GM18511 (cell line): Measurements from ENCODE around the gene REEP6.
"Not testable (repeated sequence)": the region's sequence is repeated elsewhere in the genome, so short reads cannot be mapped to it uniquely, and the experiment has no call there.

Experiments
- ATAC-seq: cut with Tn5 transposase; IDR thresholded peaks from one replicate; pipeline ENCODE4 v1.9.1; 2021; ENCODE audit warnings: mild to moderate bottlenecking, moderate library complexity; ENCODE audit not compliant: unreplicated experiment

The REEP6 gene

DNA sequence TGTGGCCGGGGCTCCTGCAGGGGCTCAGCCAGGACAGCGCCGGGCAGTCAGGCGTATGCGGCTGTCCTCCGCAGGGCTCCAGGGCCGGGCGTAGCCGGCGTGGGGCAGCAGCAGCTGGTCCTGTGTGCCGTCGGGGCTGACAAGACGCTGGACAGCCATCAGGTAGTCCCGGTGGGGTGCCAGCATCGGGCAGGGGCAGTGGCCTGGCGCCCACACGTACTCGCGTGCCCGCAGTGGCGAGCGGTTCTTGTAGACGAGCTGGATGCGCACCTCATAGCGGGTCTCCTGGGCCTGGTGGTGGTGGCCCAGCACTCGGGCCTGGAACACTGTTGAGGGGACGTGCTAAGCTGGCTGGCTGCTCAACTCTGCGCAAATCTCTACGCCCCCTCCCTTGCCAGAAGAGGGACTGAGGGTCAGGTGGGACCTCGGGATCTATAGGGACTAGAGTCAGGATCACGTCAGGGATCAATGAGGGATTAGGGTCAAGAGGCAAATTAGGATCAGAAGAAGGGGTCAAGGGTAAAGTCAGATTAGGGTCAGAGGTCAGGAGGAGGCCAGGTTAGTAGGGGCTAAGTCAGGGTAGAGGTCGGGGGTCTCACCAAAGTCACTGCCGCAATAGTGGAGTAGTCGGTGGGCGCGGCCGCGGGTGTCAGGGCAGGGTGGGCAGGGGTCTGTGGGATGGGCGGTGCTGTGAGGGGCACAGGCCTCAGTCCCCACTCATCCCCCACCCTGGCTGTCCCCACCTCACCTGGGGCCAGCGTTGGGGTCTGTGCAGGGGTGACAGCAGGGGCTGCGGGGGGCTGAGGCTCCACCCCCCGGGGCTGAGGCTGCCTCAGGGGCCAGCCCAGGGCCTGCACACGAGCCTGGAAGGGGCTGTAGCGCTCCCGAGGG lies 15.3 kb downstream of the REEP6 start:
- ATAC-seq = no peak

GRCh38 chr19:1507192-1507660 lies 16.2 kb downstream of the REEP6 start:
- ATAC-seq = no peak

DNA sequence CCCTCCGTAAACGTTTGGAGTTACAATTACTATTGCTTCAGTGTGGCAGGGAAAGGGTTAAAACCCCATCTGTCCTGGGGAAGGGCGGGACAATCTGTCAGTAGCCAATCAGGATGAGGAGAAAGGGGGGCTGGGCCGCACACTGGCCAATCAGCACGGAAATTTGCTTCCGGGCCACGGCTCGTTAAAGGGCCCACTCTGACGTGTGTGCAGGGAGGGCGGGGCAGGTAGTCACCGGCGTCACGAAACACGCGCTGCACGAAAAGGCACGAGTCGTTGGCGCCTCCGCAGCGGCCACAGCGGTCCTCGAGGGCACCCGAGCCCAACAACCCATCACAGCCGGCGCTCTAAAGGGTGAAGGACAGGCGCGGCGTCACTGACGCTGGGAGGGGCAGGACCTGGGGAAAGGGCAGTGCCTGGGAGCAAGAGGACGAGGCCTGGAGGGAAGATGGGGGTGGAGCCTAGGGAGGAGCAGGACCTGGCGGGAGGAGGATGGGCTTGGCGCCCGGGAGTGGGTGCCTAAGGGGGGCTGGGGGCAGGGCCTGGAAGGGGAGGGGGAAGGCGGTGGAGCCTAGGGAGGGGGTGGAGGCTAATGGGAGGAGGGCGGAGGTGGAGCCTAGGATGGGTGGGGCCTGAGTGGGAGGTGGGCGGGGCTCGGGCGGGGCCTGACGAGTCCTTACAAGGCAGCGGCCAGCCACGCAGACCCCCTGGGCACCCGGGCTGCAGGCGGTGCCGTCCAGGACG lies 17.0 kb downstream of the REEP6 start:
- ATAC-seq = no peak

DNA sequence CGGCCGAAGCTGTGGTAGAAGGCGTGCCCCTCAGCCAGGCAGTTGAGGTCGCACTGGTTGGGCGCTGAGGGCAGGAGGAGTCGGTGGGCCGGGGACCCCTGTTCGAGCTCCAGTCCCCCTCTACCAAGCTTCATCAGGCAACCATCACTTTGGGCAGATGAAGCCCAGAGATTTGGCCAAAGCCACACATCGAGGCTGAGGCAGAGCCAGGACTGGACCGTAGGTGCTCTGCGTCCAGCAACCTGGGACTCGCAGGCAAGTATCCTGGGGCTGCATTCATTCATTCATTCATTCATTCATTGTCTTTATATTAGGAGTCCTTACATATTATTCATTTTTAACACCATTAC lies 17.5 kb downstream of the REEP6 start:
- no peak for ATAC-seq

- no peak for ATAC-seq
Observed at GRCh38 chr19:1509602-1510441, 18.8 kb downstream of the REEP6 start.

GRCh38 chr19:1510442-1510806 lies 19.4 kb downstream of the REEP6 start:
- ATAC-seq = no peak

- ATAC-seq = no peak
Observed at GRCh38 chr19:1510807-1511206, 19.8 kb downstream of the REEP6 start.

DNA sequence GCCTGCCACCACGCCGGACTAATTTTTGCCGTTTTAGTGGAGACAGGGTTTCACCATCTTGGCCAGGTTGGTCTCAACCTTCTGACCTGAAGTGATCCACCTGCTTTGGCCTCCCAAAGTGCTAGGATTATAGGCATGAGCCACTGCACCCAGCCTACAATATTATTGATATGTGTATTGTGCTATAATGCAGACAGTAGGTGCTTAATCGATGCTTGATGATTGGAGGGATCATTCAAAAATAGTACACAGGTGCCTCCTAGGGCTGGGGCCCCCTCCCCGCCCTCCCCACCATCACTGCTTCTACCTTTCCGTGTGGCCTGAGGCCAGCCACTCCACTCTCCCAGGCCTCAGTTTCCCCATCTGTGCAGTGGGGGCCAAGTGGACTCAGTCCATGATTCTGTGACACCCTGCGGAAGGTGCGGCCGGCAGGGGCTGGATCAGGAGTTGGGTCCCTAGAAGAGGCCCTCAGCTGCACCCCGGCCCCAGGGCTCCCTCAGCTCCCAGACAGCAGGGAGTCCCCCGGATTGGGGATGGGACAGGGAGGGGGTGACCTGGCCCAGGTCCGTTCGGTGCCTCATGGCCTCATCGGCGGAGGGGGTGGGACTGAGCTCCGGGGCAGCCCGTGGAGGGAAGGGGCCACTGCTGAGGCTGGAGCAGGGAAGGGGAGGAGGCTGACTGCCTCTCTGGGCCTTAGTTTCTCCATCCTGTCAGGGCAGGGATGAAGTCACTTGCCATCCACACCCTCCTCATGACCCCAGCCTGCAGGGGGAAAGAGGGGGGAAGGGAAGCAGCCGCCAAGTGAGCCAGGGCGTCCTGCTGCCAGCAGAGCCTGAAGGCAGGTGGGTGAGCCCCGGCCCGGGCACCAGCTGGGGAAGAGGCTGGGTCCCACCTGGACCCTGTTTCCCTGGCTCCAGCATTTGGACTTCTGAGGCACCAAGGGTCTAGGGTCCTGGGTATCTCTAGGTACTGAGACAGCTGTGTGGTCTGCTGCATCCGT lies 20.6 kb downstream of the REEP6 start:
- ATAC-seq = no peak

- ATAC-seq = no peak
Observed at GRCh38 chr19:1512671-1513498, 21.9 kb downstream of the REEP6 start, which contains the start of gene ADAMTSL5. Gene ADAMTSL5 (minus strand): TSS chr19:1513019. CDS start chr19:1510943, 2,076 bp downstream.

DNA sequence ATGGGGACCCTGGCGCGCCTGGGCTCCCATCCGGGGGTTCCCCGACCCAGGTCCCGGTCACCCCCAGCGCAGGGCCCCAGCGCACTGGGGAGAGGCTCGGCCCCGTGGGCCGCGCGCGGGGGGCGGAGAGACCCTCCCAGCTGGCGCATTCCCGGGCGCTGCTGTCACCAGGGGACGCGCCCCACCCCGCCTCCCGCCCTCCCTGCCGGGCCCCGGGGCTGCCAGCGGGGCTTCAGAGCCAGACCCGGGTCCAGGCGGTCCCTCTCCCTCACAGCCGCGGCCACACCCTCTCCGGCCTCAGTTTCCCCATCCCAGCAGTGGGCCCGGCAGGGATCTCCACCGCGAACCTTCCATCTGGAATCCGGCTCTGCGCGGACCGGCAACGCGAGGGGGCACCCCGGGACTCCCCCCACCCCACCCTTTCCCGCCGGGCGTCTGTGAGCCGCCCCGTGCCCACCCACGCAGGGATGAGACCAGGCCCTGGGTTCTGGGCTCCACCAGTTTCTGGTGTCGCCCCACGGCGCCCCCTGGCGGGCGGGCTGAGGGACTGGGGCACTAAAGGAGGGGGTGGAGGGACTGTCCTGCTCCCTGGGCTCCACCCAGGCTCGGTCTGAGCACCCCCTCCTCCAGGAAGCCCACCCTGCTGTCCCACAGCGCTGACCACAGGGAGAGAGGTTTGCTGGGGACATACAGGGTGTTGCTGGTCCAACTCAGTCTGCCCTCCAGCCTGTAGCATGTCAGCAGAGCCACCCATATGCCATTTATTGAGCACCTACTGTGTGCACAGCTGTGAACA lies 22.7 kb downstream of the REEP6 start:
- no peak for ATAC-seq

DNA sequence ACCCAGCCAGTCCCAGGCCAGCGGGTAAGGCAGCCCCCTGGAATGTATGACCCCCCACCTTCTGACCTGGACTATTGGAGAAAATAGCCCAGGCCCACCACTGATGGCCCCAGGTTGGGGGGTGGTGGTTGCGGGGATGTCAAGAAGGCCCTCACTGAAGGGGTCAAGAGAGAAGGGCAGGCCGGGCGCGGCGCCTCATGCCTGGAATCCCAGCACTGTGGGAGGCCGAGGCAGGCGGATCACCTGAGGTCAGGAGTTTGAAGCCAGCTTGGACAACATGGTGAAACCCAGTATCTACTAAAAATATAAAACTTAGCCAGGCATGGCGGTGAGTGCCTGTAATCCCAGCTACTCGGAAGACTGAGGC lies 23.3 kb downstream of the REEP6 start:
- ATAC-seq = no peak

- ATAC-seq = no peak
Observed at GRCh38 chr19:1514986-1515721, 24.2 kb downstream of the REEP6 start.

GRCh38 chr19:1516395-1516753 lies 25.4 kb downstream of the REEP6 start:
- no peak for ATAC-seq

DNA sequence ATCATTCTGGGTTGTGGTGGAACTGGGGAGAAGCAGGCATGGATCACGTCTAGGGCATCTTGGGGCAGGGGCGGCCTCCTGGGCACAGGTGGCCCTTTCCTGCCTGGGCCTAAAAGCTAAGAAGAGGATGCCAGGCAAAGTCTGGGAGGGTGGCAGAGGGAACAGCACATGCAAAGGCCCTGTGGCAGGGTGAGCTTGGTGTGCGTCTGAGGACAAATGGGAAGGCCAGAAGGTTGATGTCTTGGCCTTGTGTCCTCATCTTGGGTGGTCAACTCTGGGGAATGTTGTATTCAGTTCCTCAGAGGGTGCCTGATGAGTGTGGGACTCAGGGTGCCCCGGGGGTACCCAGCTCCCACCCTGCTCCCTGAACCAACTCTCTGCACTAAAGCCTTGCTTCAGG lies 27.5 kb downstream of the REEP6 start:
- ATAC-seq = no peak

DNA sequence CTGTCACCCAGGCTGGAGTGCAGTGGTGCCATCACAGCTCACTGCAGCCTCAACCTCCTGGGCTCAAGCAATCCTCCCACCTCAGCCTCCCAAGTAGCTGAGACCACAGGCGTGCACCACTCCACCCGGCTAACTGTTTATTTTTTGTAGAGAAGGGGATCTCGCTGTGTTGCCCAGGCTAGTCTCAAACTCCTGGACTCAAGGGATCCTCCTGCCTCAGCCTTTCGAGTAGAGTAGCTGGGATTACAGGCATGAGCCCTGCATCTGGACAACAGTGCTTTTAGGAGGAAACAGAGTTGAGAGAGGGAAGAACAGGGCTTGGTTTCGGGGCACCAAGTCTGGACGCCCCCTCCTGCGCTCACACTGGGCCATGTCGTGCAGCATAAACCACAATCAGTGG lies 28.8 kb downstream of the REEP6 start:
- not testable (repeated sequence) for ATAC-seq

GRCh38 chr19:1520203-1520780 lies 29.3 kb downstream of the REEP6 start:
- ATAC-seq = no peak

DNA sequence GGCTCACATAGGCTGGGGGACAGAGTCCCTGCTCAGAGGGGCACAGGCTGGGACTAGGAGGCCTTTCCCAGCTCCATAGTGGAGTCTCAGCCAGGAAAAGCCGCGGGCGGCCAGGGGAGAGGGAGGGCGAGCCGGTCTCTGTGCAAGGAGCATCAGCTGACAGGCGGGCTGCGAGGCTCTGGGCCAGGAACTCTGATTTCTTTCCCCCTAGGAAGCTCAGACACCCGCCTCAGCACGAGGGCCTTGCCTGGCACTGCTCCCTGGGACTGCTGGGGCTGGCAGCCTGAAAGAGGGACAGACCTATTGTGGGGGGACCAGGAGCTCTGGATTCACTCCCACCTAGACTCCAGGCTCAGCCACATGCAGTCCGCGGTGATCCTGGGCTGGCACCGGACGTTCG lies 30.7 kb downstream of the REEP6 start:
- no peak for ATAC-seq
